PFSK-1 (cell line): Measurements from ENCODE around the gene TRAPPC6A.

Experiments
- POLR2AphosphoS5 ChIP-seq: IDR thresholded peaks from 2 replicates; pipeline ENCODE4 v1.6.1; 2012; ENCODE audit warnings: low read depth, mild to moderate bottlenecking, control low read depth, low read length, moderate library complexity
- TAF1 ChIP-seq: IDR thresholded peaks from 2 replicates; pipeline ENCODE4 v1.6.1; 2012; ENCODE audit warnings: low read length, control low read depth, borderline replicate concordance; ENCODE audit not compliant: insufficient read depth
- TF ChIP-seq, protein P1 (sequence below), 2 experiments: IDR thresholded peaks; 2 replicates each; pipeline versions ENCODE4 v1.6.1 to v1.8.0; 2011 to 2012; ENCODE audit warnings: low read depth in 2 of 2, low read length in 2 of 2, control low read depth in 1 of 2, inconsistent platforms in 1 of 2, mild to moderate bottlenecking in 1 of 2, moderate library complexity in 1 of 2; ENCODE audit not compliant: insufficient read depth in 1 of 2

DNA sequence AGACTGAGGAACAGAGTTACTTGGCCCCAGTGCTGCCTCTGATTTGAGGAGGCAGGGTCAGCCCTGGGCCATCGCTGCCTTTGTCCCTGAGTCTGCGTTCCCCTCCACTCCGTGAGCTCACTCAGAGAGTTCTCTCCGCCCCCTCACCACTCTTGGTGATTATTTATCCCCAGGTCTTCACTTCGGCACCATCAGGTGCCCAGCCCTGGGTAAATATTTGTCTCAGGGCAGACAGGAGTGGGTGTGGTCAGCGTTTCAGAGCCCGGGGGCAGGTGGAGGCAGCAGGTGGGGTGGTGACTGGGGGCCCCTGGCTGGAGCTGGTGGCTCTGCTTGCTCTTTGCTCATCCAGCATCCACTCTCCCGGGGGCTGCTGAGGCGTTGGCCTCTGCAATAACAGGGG, 64.4 kb downstream of the TRAPPC6A start:
- TF ChIP-seq TAF1: no peak
- no peak for TF ChIP-seq POLR2AphosphoS5
- TF ChIP-seq, protein P1, sequence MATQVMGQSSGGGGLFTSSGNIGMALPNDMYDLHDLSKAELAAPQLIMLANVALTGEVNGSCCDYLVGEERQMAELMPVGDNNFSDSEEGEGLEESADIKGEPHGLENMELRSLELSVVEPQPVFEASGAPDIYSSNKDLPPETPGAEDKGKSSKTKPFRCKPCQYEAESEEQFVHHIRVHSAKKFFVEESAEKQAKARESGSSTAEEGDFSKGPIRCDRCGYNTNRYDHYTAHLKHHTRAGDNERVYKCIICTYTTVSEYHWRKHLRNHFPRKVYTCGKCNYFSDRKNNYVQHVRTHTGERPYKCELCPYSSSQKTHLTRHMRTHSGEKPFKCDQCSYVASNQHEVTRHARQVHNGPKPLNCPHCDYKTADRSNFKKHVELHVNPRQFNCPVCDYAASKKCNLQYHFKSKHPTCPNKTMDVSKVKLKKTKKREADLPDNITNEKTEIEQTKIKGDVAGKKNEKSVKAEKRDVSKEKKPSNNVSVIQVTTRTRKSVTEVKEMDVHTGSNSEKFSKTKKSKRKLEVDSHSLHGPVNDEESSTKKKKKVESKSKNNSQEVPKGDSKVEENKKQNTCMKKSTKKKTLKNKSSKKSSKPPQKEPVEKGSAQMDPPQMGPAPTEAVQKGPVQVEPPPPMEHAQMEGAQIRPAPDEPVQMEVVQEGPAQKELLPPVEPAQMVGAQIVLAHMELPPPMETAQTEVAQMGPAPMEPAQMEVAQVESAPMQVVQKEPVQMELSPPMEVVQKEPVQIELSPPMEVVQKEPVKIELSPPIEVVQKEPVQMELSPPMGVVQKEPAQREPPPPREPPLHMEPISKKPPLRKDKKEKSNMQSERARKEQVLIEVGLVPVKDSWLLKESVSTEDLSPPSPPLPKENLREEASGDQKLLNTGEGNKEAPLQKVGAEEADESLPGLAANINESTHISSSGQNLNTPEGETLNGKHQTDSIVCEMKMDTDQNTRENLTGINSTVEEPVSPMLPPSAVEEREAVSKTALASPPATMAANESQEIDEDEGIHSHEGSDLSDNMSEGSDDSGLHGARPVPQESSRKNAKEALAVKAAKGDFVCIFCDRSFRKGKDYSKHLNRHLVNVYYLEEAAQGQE (IDR thresholded peaks at IDR 0.05; ENCODE audit: insufficient read depth in 1 of 2, low read depth in 2 of 2, low read length in 2 of 2): no peak
